ENCODE measurements around the gene CRTC3.
"Not testable (repeated sequence)": the region's sequence is repeated elsewhere in the genome, so short reads cannot be mapped to it uniquely, and the experiment has no call there.

The CRTC3 gene

DNA sequence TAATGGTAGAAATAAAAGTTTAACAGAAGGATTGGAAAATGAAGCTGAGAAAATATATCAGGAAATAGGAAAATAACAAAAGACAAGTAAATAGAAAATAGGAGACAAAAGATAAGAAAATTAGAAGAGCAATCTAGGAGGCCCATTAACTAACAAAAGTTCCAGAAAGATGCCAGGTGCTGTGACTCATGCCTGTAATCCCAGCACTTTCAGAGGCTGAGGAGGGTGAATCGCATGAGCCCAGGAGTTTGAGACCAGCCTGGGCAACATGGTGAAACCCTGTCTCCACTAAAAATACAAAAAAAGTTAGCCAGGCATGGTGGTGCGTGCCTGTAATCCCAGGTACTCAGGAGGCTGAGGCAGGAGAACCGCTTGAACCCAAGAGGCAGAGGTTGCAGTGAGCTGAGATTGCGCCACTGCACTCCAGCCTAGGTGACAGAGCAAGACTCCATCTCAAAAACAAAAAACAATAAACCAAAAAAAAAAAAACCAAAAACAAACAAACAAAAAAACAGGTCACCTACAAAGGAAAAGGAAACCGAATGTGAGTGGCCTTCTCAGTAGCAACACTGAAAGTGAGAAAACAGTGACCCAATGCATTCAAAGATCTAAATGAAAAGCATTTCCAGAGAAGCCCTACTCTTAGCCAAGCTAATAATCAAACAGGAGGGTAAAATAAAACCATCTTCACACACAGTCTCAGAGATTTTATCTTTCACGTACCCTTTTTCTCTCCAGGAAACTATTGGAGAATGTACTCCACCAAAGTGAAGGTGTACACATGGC lies 5.5 kb upstream of the CRTC3 start:
- DNase-seq = not testable (repeated sequence)

DNA sequence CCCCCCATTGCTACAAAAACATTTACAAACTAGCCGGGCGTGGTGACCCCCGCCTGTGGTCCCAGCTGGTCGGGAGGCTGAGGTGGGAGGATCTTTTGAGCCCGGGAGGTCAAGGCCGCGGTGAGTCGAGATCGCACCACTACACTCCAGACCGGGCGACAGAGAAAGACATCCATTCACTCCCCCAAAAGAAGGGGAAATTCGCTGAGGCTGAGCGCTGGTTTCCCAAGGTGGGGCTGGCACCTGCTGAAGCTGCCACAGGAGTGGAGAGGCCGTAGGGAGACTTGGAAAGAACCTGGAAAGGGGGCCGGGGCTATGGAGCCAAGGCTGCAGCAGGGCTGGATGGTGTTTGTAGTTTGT lies 732 bp upstream of the CRTC3 start:
- DNase-seq = no peak

DNA sequence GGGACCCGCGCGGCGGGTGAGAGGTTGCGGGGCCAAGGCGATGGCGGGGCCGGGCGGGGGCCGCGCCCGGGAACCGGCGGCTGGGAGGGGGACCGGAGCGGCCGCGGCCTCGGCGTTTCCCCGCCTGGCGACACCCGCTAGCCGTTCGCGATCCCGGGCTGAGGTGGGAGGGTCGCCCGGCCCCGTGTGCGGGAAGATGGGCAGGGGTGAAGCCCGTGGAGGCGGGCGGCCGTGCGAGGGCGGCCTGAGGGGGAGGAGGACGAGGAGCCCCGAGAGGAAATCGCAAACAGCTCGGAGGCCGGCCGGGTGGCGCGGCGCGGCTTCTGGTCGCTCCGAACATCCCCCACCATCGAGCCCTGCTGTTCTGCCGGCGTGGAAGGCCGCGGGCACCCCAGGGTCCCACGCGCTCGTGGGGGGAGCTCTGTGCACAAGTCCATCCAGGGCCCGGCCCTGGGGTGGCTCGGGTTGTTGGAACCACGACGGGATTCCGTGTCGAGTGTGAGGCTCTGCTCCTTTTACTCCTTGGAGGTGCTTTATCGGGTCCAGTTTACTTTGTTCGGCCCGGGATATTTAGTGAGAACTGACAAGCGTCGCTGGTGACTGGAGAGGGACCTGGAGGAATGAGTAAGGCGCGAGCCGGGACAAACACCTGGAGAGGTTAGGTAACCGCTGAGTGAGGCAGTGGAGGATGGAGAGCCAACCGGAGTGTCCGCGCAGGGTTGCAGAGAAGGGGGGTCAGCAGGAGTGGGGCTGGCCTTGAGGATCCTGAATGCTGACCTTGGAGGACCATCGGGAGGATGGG lies 728 bp downstream of the CRTC3 start:
- peak; percentile 51 for DNase-seq

DNA sequence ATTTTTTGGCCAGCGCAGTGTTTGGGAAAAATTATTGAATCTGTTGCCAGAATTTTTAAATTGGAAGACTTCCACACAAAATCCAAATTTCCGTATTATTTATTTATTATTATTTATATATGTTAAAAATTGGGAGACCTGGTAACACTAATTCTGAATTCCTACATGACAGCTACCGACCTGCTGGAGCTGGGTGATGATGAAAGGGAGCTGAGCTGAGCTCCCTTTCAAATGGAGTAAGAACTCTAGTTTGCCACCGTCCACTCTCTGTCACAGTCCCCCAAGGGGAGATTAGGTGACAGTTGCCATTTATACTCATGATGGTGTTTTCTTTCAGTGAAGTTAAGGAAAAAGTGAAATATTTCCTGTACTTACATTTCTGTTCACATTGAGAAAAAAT lies 1.4 kb downstream of the CRTC3 start:
- no peak for DNase-seq

DNA sequence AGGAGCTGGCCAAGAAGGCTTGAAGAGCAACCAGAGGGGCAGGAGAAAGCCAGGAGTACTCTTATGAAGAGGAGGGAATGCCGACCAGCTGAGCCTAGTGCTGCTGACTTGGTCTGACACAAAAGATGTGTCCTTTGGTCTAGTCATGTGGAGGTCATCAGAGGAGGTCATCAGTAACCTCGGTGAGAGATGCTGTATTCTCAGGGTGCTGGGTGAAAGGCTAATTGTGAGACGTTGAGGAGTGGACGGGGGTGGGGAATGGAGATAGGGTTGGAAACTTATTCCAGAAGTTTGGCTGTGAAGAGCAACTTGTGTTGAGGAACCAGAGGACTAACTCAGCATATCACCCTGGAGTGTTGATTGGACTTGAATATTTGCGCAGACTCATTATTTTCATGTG lies 5.5 kb downstream of the CRTC3 start:
- no peak for DNase-seq

DNA sequence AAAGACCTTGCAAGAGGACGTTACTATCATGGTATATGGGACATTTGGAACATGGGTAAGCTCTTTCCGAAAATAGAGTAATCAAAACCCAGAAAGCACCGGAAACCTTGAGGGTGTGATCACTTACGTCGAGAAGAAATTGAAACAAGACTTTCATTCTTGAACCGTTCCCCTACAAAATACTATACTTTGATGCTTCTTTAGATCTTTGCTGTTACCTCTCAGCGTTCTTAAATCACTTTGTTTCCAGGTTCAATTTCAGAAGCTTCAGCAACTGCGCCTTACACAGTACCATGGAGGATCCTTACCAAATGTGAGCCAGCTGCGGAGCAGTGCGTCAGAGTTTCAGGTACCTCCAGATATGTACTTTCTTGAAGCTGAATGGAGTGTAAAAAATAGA lies 10.1 kb downstream of the CRTC3 start:
- DNase-seq = peak; percentile 66

DNA sequence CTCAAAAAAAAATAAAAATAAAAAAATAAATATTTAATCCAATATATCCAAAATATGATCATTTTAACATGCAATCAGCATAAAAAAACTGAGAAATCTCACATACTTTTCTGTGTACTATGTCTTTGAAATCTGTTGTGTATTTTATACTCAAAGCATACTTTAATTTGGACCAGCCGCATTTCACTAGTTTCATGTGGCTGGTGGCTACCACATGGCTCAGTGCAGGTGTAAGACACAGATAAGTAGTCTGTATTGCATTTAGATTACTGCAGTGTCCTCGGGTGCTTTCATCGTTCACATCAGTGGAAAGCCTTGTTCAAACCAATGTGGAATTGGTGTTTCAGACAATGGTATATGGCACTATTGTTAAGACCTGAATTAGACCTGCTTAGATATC lies 11.0 kb downstream of the CRTC3 start:
- no peak for DNase-seq

DNA sequence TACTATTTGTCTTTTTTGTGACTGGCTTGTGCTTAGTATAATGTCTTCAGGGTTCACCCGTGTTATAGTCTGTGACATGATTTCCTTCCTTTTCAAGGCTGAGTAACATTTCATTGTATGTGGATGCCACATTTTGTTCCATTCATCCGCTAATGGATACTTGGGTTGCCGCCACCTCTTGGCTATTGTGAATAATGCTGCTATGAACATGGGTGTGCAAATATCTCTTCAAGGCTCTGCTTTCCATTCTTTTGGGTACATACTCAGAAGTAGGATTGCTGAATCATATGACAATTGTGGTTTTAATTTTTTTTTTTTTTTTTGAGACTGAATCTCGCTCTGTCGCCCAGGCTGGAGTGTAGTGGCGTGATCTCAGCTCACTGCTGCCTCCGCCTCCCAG lies 15.4 kb downstream of the CRTC3 start:
- no peak for DNase-seq

DNA sequence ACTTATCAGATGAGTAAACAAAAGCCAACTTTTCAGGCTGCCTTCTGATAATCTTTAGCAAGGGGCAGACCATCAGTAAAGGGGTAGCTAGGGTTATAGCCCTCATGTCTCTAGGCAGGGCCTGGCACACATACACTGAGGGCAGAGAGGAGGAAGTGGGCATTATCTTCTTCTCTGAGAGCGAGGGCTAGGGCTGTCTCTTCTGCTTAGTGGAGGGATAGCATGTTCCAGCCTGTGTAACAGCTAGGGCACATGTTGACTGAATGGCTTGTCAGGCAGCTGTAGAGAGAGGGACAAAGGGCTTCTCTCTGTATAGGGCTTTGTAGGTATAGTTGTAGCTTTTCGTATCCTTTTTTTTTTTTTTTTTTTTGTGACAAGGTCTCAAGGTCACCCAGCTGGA lies 17.8 kb downstream of the CRTC3 start:
- DNase-seq = no peak

DNA sequence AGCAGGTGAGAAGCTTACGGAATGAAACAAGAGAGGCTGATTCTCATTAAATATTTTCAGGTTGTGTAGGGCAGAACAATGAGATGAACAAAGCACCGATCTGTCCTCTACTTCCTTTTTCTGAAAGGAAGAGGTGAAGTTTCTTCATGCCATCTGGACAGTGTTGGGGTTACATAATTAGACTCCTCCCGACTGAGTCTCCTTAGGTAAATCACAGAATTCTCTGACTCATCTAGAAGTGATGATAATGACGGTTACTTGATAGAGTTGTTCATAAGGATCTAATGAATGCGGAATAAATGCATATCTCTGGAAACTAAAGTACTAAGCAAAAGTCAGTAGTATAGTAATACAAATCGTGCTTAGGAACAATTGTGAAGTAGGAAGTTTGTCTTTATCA lies 21.2 kb downstream of the CRTC3 start:
- no peak for DNase-seq

DNA sequence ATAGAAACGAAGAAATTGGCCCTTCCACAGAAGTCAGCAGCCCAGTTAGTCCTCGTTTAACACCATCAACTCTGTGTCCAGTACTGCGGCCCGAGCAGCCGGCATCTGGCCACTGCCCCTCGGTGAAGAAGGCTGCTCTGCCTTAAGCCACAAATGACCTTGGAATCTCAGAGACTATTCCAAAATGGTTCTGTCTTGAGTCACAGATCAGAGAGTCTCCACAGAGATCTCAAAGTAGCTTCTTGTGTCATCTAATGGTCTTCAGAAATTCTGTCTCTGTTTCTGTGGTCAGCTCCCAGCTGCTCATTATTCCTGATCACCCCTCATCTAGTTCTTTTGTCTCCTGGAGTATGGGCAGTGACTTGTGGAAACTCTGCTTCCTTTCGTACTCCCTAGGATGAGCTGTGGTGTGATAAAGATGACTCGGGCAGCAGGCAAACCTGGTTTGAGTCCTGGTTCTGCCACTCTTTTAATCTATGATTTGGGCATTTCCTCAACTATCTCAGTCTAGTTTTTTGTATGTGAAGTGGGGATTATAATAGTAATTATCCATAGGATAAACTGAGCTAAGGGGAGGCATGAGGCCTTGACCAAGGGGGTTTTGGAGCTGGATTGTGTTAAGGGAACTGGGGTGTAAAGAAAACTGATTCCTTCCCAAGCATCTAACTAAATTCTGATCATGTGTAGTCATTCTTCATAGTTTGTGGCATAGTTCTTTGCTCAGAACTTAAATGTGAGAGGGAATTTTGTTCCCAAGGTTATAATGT lies 22.6 kb downstream of the CRTC3 start:
- no peak for DNase-seq

DNA sequence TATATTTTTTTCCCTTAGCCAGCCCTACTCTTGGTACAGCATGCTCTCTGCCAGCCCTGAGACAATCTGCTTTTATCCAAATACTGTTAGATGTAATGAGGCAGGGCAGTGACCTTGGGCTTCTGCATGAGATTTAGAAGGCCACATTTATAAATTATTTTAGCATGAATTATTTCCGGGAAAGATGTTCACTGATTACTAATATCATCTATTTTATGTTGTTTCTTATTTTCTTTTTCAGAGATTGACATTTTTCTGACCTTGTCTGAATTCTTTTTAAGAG lies 23.1 kb downstream of the CRTC3 start:
- DNase-seq = no peak

DNA sequence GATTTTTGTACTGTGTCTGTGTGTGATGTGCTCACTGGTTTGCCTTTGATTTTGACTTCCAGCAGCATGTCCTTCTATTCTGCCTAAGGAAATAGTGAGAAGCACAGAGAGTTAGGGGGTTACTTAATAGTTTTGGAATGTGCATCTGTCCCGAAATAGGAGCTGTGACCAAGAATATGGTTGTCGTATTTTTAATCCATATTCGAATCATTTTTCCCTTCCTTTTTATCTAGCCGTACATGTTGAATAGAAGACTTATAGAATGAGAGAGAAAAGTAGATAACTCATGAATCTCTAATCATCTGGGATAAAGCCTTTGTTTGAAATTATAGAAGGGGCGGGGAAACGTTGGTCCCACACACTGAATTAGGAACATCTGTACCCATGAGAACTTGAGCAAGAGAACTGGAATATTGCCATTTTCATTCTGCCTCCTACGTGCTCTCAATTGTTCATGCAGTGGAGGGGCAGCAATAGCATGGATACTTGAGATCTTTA lies 23.6 kb downstream of the CRTC3 start:
- DNase-seq = no peak

DNA sequence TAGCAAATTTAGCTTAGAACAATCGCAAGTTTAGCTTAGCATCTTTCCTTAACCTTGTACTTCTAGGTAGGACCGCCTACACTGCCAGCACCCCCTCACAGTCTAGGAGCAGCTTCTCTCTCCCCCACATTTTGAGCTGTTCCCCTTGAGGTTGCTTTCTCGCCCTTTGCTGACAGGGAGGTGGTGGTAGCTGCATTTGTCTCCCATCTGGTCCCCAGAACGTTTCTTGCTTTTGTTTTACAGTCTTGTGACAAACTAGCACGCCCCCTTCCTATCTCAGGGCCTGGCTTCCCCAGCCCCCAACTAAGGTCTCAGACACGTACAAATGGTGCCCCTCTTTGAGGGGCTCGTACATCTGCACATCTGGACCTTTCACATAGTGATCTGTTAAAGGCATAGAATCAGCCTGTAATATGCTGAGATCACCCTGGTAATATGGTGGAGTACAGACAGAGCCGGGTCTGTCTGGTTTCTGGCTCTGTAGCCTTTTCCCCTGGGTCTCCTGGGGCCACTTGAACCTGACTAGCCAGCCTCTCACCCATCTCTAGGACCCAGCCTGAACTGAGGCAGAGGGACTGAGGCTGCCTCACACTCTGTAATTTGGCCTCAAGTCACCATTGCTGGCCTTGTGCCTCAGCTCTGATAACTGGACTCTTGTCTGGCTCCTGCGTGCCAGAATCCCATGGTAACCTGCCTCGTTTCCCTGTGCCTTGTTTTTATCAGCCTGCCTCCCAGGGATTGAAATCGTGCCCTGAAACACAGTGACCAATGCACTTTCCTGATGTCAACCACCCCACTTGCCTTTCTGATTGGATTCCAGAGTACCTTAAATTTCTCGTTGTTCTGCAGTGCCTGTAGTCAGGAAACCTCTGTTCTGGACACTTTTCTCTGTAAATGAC lies 27.7 kb downstream of the CRTC3 start:
- no peak for DNase-seq

DNA sequence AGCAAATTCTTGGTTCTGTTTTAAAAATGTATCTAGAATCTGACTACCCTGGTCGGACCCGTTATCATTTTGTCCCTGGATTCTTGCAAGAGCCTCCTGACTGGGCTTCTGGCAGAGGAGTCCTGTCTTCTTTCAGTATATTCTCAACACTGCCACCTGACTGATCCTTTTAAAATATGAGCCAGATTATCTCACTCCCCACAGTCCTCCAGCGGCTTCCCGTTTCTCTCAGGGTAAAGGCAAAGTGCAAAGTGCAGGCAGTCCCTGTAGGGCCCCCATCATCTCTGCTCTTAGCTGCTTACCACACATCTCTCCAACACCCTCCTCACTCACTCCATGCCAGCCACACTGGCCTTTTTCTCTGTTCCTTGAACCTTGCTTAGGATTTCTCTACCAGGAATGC lies 28.4 kb downstream of the CRTC3 start:
- no peak for DNase-seq

DNA sequence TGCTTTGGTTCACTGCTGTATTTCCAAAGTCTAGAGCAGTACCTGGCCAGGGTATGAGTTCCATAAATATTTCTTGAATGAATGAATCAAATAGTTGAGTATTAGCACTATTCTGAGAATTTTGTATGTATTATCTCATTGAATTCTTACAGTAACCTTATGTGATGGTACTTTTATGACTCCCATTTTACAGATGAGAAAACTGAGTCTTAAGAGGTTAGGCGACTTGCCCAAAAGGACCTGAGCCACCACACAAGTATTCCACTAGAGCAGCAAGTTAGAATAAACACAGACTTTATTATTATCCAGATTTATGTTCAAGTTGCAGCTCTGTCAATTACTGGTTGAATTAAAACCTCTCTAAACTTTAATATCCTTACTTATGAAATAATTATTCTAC lies 29.4 kb downstream of the CRTC3 start:
- DNase-seq = no peak

DNA sequence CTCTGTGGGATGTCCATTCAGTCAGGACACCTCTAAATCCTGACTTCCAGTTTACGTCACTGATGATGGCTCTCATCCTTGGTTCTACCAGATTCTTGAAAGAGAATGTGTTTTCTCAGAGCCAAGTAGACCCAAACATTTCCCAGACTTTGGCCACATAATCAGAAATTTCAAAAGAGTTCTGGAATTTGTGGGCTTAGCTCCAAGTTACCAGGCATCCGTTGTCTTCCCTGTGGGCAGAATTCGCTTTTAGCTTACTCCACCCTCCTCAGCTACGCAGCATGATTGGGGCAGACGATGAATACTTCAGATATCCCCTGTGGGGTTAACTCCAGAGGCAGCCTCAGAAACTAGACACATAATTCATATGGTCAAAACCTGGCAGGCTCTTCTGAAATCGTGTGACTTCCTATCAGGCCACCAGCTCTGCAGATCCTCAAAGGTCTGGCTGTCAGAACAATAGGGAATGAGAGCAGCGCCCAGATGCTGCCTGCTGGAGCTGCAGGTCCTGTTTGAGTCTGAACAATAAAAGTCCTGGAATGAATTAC lies 30.6 kb downstream of the CRTC3 start:
- no peak for DNase-seq

DNA sequence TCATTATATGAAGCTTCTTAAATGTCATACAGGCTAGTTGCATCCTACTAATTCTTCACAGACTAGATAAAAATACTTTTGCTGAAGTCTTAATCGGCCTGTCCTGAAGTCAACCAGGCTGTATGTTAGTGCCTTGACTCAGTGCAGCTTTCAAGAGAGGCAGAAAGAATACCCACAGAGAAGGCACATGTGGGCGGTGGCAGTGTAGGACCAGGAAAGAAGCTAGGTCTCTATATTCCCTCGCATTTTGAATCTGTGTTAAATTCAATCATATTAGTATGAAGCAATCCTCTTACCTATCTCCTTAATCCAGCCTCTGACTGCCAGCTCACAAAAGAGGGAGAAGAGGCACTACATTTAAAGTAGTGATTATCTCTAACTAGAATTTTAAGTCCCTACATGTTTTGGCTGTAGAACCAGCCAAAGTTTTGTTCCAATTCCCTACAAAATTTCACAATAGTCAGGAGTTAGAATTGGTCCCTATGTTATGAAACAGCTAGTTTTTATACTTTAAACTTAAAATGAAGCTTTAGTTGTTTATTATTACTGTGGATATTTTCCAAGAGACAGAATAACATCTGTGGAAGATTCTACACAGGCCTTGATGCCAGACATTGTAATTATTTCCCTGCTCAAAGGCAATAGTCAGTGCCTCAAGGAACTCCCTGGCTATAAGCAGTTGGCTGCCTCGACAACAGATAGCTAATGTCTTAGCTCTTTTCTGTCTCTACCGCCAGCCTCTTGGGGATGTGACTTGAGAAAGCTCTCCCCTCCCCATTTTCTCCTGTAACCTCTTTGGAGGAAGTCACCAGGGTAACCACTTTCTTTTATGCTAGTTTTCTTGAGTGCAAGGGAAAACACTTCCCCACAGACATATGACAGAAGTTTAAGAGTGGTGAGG lies 31.9 kb downstream of the CRTC3 start:
- DNase-seq = peak; percentile 75

DNA sequence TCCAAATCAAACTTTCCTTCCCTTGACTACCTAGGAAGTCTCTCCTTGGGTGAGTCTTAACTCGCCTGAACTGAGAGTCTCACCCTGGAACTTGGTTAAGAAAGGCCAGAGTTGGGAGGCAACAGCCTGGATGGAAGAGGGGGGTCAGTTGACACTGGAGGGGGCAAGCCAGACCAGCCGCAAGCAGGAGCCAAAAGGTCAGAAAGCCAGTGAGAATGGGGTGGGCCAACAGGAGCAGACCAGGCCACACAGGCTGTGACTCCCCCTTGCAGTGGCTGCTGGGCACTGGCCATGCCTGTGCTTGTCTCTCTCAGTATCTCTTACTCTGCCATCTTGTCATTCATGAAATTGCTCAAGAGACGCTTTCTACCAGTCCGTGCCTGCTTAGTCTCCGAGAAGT lies 32.9 kb downstream of the CRTC3 start:
- DNase-seq = no peak

DNA sequence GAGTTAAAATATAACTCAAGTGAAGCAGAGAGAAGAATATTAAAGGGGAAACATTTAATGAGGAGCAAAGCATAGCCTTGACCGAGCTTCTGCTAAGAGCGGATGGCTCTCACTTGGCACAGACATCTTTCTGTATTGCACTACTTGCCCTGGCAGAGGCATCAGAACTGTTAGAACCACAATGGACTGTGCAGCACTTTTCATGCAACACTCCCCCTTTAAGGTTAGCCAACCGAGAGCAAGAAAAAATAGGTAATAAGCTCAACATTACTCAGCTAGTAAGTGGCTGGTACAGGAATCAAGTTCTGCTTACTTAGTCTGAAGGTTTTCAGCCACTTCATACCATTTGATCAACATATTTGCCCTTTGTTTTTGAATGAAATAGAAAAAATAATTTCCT lies 33.7 kb downstream of the CRTC3 start:
- no peak for DNase-seq

DNA sequence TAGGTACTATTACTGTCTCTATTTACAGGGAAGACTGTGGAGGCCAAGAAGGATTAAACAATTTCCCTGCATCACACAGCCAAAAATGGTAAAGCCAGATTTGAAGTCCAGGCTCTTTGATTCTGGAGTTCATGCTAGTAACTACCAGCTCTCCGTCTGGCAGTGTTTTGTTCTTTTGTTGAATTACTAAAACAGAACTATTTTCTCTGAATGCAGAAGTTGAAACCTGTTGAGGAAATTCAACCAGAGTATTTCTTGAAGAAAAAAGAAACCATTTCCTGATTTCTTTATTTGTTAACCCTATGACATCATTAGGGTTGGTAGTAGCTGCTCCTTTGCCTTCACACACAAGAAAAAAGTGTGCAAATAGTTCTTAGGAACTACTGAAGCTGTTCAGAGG lies 34.3 kb downstream of the CRTC3 start:
- peak; percentile 43 for DNase-seq
